HG02588 (cell line): Measurements from ENCODE around the gene COL4A2.

ENCODE experiments used
- ATAC-seq: cut with Tn5 transposase; IDR thresholded peaks from one replicate; pipeline ENCODE4 v1.9.1; 2021; ENCODE audit warnings: mild to moderate bottlenecking, moderate library complexity; ENCODE audit not compliant: unreplicated experiment

Gene COL4A2

GRCh38 chr13:110306960-110307766, at the start of gene COL4A2, which contains the start of gene COL4A1:
Gene COL4A2, plus strand, starts transcription at chr13:110307284. Its CDS starts 620 bp downstream, at chr13:110307904.
Gene COL4A1, minus strand, starts transcription at chr13:110307157. Its CDS starts 130 bp downstream, at chr13:110307027.
- ATAC-seq: no peak

DNA sequence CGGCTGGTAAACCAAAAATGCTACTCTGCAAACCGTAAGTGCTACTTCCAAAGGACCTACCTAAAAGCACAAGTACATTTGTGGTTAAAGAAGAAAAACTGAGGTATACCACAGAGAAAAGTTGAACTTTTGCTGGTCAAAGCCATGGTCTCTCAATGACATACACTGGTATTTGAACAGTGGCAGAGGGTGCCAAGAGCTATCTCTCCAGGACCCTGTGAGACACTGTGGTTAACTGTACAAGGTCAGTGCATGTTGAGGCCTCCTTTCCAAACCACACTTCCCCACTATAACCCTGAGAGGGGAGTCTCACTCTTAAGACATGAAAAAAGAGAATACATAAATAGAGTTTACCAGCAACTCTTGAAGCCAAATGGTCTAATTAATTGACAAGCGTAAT, 49.7 kb upstream of the COL4A2 start:
- no peak for ATAC-seq

DNA sequence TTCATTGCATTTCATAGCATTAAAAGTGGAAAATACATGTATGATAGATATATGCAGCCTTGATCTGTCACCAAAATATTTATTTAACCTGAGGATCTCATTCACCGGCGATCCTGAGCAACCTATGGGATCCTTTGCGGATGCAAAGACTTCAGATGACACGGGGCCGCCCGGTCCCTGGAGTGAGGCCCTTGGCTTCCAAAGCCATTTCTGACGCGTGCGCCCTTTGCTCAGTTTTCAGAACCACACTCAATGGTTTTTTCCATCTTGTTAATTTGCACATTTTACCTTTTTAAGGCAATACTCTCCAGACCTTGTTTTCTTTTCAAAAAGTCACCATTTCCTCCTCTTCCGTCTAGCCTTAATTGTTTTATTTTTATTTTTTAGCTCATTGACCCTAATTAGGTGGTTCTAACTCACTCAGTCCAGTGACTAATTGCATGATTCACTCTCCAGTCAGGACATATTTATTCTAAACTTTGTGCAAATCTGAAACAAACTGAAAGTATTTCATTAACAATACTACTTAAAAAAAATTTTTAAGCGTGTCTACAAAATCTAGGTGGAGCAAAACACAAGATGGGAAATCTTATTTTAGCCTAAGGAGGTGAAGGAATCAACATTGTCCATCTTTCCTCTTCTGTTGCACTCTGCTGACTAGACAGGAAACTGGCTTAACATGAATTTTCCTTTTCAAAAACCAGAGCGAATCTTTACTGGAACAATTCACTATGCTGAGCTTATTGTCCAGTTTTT, 48.0 kb upstream of the COL4A2 start:
- ATAC-seq: no peak

DNA sequence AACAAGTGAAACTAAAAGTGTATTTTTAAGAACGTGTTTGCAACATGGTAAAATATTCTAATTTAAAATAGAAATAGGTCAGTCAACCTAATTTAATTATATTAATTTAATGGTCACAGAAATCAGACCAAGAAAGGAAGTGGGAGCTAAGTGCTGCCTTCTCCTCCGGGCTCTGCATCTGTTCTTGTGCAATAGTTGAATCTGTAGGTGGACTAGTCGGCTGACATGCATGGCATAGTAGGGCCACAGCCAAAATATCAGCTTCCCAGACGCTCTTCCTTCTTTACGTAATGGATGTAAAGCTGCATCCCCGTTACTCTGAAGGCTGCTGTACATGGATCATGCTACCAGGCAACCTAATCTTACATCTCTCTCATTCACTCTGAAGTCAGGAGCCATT, 47.4 kb upstream of the COL4A2 start:
- ATAC-seq: no peak

DNA sequence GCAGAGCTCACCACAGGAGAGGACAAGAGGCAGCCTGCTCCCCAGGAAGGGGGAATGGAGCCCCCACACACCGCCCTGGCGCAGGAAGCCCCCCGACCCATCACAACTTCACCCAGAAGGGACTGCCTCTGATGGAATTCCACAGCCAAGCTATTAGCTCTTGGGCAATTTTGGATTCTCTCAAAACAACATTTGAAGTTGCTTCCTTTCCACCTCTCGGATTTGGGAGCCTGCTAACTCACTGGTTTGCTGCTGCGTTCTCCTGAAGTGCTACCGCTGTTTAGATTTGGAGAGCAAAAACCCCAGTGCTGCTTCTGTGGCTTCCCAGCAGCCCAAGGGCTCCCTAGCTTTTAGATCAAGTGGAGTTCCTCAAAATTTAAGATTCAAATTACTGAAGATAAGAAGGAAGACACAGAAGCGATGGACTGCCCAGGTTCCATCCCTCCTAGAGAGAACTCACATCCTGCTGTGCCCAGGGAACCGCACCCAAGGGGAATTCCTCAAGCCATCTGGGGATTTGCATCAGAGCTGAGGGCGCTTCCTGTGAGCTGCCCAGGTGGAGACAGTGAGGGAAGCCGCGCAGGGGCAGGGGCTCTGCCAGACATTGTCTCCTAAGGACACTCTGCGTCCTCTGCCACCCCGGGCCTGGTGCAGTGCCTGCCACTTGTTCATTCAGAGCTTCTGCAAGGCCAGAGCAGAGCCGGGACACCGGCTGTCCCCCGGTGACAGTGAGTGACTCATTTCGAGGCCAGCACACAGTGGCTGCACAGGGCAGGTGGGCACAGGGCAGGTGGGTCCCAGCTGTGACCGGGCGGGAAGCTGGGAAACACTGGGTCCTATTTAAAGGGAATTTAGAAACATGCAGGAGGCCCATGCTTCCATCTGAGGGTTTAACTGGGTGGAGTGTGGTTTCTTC, 45.7 kb upstream of the COL4A2 start:
- ATAC-seq: no peak

DNA sequence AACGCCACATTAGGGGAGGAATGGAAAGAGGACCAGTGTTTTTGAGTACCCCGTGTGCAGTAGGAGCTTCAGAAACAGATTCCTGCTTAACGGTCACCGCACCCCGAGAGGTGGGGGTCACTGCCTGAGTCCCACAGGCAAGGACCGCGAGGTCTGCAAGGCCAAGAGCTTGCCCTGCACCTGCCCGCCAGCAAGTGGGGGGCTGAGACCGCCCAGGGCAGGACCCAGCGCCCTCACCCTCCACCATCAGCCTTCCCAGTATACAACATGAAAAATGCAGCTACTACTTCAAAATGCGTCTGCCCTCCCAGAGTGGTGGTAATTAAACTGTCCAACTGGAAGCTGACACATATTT, 45.0 kb upstream of the COL4A2 start:
- ATAC-seq: no peak

DNA sequence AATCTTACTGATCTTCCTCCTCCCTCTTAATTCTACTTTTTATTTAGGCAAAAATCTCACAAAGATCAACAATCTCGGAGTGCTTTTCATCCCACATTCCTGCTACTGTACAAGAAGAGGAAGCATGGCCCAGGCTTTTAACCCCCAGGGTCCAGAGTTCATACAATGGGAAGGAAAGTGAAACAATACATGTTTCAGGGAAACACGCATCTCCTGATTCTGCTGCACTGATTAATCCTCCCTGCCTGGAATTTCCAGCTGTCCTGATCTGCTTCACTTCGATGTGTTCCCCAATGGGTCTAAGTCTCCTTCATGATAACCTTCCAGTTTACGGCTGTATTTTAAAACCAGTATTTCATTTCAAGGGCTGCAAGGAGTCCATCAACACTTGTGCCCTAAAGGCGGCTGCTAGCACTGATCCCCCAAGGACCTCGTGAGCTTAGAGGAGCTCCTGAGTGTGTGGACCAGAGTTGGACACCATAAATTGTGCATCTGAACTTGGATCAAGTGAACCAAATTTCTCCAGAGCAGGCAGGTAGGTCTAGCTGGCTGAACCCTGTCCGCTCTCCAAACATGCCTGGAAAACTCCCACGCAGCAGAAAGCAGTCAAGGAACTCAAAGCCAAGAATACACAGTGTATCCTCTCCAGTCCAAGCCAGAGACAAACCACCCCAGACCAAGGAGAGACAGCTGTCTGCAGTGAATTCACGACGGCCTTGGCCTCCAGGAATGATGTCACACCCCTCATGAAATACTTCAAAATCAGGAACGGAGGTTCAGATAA, 44.4 kb upstream of the COL4A2 start:
- ATAC-seq: no peak

DNA sequence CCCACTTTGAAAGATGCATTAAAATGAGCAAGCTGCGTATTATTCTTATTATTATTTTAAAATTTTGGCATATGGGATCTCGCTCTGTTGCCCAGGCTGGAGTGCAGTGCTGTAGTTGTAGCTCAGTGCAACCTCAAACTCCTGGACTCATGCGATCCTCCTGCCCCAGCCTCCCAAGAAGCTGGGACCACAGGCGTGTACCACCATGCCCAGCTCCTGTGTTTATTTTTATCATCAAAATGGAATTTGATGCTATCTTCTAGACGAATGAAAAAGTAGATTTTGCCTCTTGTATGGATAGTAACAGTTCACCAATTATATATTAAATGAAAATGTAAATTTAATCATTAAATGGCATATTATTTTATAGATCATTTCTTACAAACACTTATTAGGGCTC, 43.7 kb upstream of the COL4A2 start:
- ATAC-seq: no peak

GRCh38 chr13:110263888-110264287, 43.2 kb upstream of the COL4A2 start:
- ATAC-seq: no peak

GRCh38 chr13:110264685-110265275, 42.3 kb upstream of the COL4A2 start:
- ATAC-seq: no peak

DNA sequence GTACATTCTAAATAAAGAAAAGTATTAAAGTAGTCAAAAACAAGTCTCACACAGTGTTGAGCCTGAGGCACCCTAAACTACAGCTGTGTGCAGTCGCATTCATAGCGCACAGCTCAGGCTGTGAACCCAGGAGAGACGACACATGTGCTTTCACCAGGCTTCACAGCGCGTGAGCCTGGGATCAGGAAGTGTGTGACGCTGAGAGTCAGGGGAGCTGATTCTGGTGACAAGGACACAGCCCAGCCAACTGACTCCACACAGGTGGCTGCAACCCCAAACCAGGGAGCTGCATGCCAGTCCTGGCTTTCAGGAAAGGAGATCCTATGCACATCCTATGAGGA, 41.8 kb upstream of the COL4A2 start:
- no peak for ATAC-seq

DNA sequence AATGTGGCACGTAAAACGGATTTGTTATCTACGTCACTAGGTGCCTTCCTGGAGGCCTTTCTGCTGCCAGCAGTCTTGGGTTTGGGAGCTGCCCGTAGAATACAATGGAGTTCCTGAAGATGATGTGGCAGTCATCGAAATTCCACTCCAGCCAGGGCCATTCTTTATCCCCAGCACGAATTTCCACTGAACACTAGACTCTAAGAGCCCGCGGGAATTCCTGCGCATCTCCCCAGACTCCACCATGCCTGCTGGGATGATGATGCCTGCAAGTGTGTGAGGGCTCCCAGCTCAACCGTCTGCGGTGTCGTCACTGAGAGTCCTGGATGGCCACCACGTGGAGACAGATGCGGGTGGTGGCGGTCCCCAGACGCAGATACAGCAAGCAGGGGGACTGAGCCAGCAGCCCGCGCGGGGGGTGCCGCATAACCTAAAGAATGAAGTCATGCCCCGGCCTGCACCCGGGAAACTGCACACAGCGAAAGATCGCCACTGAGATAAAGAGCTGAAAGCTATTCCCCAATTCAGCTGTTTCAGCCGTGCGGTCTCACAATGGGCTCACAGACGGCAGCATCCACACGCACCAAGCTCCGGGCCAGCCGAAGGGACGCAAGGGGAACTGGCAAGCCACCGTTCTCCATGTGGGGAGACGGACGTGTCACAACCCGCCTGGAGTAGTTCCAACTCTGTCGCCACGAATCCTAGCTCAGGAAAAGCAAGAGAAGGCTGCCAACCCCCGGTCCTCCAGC, 41.2 kb upstream of the COL4A2 start:
- ATAC-seq: no peak

DNA sequence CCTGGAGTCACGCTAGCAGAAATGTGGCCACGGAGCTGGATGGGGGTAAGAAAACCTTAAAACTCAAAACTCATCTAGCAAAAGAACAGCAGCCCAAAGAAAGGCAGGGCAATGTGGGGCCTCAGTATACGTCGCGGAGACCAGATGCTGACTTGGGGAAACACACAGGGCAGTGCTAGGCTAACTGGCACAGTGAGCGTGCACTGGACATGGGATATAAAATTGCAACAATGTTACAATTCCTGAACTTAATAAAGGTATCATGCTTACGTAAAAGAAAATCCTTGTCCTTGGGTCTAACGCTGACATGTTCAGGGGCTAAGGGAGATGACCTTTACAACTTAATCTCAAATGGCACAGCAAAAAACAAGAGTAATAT, 40.7 kb upstream of the COL4A2 start:
- ATAC-seq: no peak

DNA sequence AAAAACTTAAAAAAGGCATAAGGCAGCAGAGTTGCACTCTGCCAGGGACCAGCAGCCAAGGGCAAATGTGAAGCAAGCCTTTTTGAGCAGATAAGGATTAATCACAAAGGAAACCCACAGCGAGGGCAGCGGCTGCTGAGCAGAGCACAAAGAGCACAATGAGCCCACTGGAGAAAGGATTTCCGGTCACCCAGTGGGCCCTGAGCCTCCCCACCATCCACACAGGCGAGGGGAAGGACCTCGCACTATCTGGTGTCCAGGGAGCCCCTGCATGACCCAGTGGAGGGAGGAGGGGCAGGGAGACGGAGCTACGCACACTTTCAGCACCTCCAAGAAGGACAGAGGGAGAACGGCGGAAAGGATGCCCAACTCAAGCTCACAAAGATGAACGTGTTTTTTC, 40.1 kb upstream of the COL4A2 start:
- no peak for ATAC-seq

DNA sequence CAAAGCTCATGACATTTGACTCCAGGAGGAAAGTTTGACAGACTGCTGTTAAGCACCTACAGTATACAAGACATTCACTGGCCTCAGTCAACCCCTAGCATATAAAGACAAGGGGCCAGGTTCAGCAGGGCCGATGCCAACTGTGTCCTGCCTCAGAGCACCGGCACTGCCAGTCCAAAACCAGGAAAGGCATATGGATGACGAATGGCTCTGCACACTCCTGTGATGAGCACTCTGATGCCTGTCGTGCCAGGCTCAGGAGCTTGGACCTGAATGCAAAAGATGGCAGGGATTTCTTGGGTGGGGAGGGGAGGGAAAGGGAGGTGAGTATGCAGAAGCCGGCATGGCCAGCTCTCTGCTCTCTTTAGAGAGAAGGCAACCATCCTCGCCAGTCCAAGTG, 39.0 kb upstream of the COL4A2 start:
- no peak for ATAC-seq

DNA sequence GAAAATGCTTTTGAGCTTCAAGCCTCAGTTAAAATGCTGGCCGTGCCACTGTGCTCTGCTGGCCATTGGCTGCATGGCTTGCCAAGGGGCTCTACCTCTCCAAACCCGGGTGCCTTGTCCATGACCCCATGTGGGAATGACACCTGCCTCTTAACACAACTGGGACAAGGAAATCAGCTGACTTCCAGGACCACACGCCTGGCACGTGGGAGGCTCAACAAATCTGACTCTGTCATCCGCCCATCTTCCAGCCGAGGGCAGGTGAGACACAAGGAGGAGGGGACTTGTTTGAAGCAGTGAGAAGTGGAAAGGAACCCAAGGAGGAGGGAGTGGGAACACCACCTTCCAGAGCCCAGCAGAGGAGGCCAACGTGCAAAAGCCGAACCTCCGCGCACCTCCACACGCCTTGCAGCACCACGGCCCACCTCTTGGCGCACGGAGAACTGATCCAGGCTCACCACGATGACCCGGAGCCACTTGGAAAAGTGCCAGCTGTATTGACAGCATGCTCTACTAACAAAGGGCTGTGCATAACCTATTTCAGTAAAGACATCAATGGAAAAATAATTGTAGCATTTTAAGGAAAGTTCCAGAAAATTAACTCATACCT, 38.4 kb upstream of the COL4A2 start:
- ATAC-seq: no peak

DNA sequence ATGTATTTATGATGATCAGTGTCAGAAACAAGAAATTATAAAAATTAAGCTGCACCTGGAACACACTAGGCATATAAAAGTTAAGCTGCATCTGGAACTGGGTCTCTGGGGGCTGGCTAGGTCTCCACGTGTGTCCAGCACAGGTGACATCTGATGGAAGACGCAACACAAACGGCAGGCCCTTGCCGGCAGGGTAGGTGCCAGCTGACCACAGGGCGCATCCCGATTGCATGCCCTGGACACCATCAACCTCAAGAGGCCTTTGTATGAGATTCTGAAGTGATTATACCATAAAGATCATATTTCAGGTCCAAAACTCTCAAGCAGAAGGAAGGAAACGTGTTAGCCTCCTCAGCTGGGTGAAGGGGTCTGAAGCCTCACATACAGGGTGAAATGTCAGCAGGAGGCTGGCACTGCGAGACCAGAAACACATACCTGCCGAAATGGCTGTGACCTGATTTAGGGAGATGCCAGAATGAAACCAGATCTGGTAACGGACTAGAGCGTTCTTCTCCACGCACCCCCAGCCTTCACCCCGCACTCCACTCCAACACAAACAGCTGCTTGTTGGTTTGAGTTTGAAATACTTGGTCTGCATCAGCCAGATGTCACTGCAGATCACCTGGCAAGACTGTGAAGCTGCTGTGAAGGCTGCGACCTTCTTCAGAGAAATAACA, 37.4 kb upstream of the COL4A2 start:
- no peak for ATAC-seq

DNA sequence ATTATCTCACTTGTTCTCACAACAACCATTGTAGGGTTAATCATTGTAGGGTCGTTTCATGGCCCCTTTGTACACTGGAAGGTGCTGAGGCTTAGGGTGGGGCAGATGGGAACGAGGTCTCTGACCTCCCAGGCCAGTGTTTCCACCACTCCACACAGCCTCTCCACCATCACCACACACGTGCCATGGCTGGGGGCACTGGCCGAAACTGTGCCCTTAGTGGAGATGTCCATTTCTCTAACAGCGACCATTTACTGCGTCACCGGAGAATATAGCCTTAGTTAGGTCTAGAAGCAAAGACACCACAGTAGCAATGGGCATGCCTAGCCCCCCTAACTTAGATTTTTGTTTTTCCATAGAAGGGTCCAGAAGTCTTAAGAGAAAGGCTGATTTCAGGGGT, 36.6 kb upstream of the COL4A2 start:
- no peak for ATAC-seq

- ATAC-seq: no peak
Observed at GRCh38 chr13:110271313-110271712, 35.8 kb upstream of the COL4A2 start.
